ENCODE measurements around the gene TPD52L2.

Gene TPD52L2

DNA sequence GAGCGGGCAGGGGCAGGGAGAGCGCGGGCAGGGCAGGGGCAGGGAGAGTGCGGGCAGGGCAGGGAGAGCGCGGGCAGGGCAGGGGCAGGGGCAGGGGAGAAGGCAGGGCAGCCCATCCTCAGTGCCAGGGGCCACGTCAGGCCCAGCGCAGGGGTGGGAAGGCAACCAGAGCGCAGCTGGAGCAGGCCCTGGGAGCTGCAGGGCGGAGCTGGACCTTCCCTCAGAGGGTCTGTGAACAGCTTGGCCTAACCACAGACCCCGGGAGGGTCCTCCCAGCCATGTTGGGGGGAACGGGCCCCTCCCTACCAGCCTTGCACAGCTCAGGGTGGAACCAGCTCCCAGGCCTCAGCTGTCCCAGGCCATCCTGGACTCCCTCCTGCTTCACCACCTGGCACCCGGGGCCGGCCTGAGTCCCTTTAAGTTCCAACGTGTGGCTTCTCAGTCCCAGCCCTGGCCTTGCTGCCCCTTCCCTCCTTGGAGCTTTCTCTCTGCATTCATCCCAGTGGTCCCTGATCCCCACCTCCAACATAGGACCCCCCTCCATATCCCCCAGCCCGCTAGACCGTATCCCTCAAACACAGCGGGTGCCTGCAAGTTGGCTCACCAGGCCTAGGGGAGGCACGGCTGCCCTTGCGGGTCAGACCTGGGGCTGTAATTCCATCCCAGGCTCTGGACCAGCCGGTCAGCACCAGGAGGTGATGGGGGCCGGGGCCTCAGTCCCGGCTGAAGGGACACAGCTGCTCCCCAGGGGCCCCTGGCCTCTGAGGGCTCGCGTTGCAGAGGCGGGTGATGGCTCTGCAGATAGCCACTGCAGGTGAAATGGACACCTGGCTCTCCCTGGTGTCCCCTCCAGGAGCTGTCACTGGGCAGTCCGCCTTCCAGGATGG is 28.4 kb upstream of the TPD52L2 start:
- TF ChIP-seq ZFX (IDR thresholded peaks at IDR 0.05; ENCODE audit: borderline replicate concordance) = no peak
- TF ChIP-seq, protein P1, sequence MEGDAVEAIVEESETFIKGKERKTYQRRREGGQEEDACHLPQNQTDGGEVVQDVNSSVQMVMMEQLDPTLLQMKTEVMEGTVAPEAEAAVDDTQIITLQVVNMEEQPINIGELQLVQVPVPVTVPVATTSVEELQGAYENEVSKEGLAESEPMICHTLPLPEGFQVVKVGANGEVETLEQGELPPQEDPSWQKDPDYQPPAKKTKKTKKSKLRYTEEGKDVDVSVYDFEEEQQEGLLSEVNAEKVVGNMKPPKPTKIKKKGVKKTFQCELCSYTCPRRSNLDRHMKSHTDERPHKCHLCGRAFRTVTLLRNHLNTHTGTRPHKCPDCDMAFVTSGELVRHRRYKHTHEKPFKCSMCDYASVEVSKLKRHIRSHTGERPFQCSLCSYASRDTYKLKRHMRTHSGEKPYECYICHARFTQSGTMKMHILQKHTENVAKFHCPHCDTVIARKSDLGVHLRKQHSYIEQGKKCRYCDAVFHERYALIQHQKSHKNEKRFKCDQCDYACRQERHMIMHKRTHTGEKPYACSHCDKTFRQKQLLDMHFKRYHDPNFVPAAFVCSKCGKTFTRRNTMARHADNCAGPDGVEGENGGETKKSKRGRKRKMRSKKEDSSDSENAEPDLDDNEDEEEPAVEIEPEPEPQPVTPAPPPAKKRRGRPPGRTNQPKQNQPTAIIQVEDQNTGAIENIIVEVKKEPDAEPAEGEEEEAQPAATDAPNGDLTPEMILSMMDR (IDR thresholded peaks at IDR 0.05) = no peak
- H3K27ac ChIP-seq = no peak overlapping the region

DNA sequence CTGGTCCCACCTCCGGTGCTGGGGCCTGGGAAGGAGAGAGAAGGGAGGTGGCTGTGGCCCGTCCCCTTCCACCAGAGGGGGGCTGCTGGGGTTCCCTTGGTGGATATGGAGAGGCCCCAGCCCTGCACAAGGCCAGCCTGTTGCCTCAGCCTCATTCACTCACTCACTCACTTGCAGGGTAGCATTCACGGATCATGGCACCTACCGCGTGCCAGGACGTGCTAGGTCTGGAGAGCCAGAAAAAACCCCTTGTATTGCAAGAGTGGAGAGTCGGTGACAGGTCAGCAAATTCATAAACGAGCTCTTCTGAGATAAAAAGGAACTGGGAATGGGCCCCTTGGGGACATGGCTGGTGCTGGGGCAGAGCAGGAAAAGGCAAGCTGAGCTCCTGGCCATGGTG is 27.6 kb upstream of the TPD52L2 start:
- no peak overlapping the region for H3K27ac ChIP-seq
- no peak for TF ChIP-seq ZFX (IDR thresholded peaks at IDR 0.05; ENCODE audit: borderline replicate concordance)
- TF ChIP-seq, protein P1 (IDR thresholded peaks at IDR 0.05) = no peak

DNA sequence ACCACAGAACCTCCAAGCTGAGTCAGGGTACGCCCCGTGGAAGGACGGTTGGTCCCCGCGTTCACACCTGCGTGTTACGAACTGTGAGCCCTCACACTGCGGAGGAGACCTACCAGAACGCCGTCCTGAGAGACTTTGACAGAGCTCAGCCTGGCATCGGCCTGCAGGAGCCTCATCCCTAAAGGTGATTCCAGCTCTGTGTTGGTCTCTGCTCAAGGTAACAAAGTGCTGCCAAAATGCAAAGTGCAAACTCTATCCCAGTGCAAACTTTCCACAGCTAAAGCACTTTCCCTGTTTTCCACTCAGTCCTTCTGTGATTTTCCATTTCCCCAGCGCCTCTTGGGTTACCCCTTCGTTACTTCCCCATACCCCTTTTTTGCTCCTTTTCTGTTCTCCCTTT is 25.4 kb upstream of the TPD52L2 start:
- TF ChIP-seq ZFX (IDR thresholded peaks at IDR 0.05; ENCODE audit: borderline replicate concordance) = no peak
- H3K27ac ChIP-seq = no peak overlapping the region

DNA sequence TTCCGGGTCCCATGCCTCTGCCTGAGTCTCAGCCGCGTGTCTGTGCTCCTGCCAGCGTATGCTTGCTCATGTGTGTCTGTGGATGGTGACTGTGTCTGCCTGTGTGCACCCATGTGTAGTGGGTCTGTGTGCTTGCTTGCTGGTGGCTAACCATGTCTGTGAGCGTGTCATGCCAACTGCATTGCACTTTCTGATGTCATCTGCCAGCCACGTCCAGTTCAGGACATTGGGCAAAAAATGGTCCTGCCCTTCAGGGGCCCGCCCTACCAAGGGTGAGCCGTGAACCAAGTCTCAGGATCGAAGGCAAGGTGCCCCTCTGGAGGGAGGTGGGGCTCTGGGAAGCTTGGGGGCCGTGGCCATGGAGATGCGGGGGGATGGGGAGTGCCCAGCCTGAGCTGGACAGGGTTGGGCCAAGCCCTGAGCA is 24.7 kb upstream of the TPD52L2 start:
- no peak overlapping the region for H3K27ac ChIP-seq
- TF ChIP-seq ZFX (IDR thresholded peaks at IDR 0.05; ENCODE audit: borderline replicate concordance) = no peak
- TF ChIP-seq, protein P1 (IDR thresholded peaks at IDR 0.05) = no peak

DNA sequence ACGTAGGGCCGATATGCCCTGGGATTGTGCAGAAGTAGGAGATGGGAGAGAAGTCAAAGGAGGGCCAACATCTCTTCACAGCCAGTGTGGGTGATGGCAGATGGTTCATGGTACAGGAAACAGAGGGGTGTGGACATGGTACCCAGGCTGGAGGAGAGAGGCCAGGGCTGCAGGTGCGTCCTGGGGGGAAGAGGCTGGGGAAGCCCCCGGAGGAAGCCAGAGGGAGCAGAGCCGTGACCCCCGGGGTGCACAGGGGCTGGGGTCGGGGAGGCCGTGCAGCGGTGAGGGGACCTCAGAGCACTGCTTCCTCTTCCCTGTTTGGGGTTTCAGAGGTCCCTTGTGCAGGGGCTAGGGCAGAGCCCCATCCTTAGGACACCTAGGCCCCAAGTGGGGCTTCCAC is 22.8 kb upstream of the TPD52L2 start:
- no peak overlapping the region for H3K27ac ChIP-seq

DNA sequence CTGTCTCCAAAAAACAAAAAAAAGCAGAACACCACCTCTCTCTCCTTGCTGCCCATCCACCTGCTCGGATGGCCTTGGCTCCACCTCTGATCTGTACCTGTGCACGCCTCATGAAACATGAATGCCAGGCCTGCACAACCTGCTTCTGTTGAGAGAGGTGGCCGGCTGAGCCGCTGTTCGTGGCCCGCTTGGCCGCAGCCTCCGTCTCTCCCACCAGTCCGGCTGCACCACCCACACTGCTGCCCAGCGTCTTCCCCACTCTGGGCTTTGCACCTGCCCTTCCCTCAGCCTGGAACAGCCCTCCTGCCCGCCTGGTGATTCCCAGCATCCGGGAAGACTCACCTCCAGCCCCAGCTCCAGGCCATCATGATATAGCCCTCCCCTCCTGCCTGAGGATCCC is 21.8 kb upstream of the TPD52L2 start:
- no peak for TF ChIP-seq ZFX (IDR thresholded peaks at IDR 0.05; ENCODE audit: borderline replicate concordance)
- TF ChIP-seq, protein P1 (IDR thresholded peaks at IDR 0.05) = no peak
- no peak overlapping the region for H3K27ac ChIP-seq

More for the DNA sequence above, 22.8 kb upstream of the TPD52L2 start:
- no peak for TF ChIP-seq ZFX (IDR thresholded peaks at IDR 0.05; ENCODE audit: borderline replicate concordance)
- TF ChIP-seq, protein P1 (IDR thresholded peaks at IDR 0.05) = no peak

DNA sequence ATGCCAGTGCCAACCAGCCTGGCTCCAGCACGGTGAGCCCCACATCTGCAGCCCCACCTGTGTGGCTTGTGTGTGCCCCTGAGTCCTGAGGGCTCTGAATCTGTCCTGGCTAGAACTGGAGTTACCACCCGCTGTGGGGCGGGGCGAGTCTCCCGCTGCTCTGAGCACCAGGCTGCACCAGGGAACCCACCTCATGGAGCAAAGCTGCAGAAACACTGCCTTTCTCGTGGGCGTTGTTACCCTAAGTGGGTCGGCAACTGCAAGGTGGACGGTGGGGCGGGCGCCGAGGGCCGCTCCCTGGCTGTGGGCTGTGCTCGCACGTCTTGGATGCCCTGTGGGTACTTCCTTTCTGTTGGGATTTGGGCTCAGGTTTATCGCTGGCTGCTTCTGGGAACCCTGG is 21.3 kb upstream of the TPD52L2 start:
- TF ChIP-seq, protein P1 (IDR thresholded peaks at IDR 0.05) = no peak
- TF ChIP-seq ZFX (IDR thresholded peaks at IDR 0.05; ENCODE audit: borderline replicate concordance) = no peak
- H3K27ac ChIP-seq = no peak overlapping the region
